ENCODE measurements around the gene IL11. TPM values are rescaled to one million over a fixed set of nuclear protein-coding genes. Genes with fewer than 3 reads are reported as not detected.

IL11 gene
- total and polyA plus RNA-seq, 2 of the 13 experiments (the other 11 are each of a cell fraction or from before 2014, with no cell fraction given): 2.5 to 2.9 TPM

GRCh38 chr19:55385724-55386492 lies 15.6 kb upstream of the IL11 start, which contains the start of gene RPL28 (continued):
- TF ChIP-seq ZNF225 (CRISPR knock-in tag; IDR thresholded peaks at IDR 0.05) (peak; percentile 85), POGZ (CRISPR knock-in tag; IDR thresholded peaks at IDR 0.05) (no peak; the same call in 1 of the 2 replicates), ZHX1 (CRISPR knock-in tag; IDR thresholded peaks at IDR 0.05; ENCODE audit: low read depth) (peak; percentile 76; the same call in 1 of the 2 replicates), TEAD2 (CRISPR knock-in tag; IDR thresholded peaks at IDR 0.05) (no peak), ARID5B (CRISPR knock-in tag; IDR thresholded peaks at IDR 0.05) (peak; percentile 42; the same call in 1 of the 2 replicates), IRX3 (CRISPR knock-in tag; IDR thresholded peaks at IDR 0.05; ENCODE audit: borderline replicate concordance, low read depth) (no peak), SKI (IDR thresholded peaks at IDR 0.05; ENCODE audit: partially characterized antibody) (no peak), ZNF83 (CRISPR knock-in tag; IDR thresholded peaks at IDR 0.05; ENCODE audit: borderline replicate concordance) (no peak), RAD51 (IDR thresholded peaks at IDR 0.05; ENCODE audit: borderline replicate concordance) (no peak)
- TF ChIP-seq, protein P1, sequence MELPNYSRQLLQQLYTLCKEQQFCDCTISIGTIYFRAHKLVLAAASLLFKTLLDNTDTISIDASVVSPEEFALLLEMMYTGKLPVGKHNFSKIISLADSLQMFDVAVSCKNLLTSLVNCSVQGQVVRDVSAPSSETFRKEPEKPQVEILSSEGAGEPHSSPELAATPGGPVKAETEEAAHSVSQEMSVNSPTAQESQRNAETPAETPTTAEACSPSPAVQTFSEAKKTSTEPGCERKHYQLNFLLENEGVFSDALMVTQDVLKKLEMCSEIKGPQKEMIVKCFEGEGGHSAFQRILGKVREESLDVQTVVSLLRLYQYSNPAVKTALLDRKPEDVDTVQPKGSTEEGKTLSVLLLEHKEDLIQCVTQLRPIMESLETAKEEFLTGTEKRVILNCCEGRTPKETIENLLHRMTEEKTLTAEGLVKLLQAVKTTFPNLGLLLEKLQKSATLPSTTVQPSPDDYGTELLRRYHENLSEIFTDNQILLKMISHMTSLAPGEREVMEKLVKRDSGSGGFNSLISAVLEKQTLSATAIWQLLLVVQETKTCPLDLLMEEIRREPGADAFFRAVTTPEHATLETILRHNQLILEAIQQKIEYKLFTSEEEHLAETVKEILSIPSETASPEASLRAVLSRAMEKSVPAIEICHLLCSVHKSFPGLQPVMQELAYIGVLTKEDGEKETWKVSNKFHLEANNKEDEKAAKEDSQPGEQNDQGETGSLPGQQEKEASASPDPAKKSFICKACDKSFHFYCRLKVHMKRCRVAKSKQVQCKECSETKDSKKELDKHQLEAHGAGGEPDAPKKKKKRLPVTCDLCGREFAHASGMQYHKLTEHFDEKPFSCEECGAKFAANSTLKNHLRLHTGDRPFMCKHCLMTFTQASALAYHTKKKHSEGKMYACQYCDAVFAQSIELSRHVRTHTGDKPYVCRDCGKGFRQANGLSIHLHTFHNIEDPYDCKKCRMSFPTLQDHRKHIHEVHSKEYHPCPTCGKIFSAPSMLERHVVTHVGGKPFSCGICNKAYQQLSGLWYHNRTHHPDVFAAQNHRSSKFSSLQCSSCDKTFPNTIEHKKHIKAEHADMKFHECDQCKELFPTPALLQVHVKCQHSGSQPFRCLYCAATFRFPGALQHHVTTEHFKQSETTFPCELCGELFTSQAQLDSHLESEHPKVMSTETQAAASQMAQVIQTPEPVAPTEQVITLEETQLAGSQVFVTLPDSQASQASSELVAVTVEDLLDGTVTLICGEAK (IDR thresholded peaks at IDR 0.05): peak; percentile 43; the same call in 1 of the 2 replicates
- TF ChIP-seq, protein P1 (CRISPR knock-in tag; IDR thresholded peaks at IDR 0.05): peak; percentile 63
- TF ChIP-seq, protein P2, sequence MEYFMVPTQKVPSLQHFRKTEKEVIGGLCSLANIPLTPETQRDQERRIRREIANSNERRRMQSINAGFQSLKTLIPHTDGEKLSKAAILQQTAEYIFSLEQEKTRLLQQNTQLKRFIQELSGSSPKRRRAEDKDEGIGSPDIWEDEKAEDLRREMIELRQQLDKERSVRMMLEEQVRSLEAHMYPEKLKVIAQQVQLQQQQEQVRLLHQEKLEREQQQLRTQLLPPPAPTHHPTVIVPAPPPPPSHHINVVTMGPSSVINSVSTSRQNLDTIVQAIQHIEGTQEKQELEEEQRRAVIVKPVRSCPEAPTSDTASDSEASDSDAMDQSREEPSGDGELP (IDR thresholded peaks at IDR 0.05; ENCODE audit: borderline replicate concordance, low read depth): no peak
